Calu3 (cell line): ENCODE results near the gene KIAA0232. TPM values are rescaled to one million over a fixed set of nuclear protein-coding genes. Genes with fewer than 3 reads are reported as not detected.

Source experiments
- BruUV-seq: library from RNA; stranded (reverse); fragments of 400-500 nt; replicated peaks from 2 replicates; lab custom pipeline; 2021; lab: Mats Ljungman, UMichigan
- CTCF ChIA-PET: fragments of 300-600 bp; sonication (Branson Sonifier 250); formaldehyde crosslinking; loops from one replicate; lab custom pipeline; 2022; ENCODE audit warnings: antibody characterized with exemption; lab: Charles Lee
- DNase-seq: peaks from one replicate; pipeline ENCODE4 v3.0.0; 2022
- H3K27ac Mint-ChIP-seq: one replicate; pipeline ENCODE4 v1.8.0; 2022; ENCODE audit warnings: mixed read lengths; ENCODE audit not compliant: unreplicated experiment
- H3K27me3 Mint-ChIP-seq: one replicate; pipeline ENCODE4 v1.8.0; 2022; ENCODE audit warnings: mixed read lengths; ENCODE audit not compliant: unreplicated experiment
- H3K36me3 Mint-ChIP-seq: one replicate; pipeline ENCODE4 v1.8.0; 2022; ENCODE audit warnings: mild to moderate bottlenecking, moderate library complexity, mixed read lengths; ENCODE audit not compliant: insufficient read depth, unreplicated experiment
- H3K4me1 Mint-ChIP-seq: one replicate; pipeline ENCODE4 v1.8.0; 2022; ENCODE audit warnings: mild to moderate bottlenecking, low read depth, mixed read lengths; ENCODE audit not compliant: unreplicated experiment
- H3K4me3 Mint-ChIP-seq: one replicate; pipeline ENCODE4 v1.8.0; 2022; ENCODE audit warnings: mild to moderate bottlenecking, low read depth, moderate library complexity, mixed read lengths; ENCODE audit not compliant: unreplicated experiment
- H3K9me3 Mint-ChIP-seq: one replicate; pipeline ENCODE4 v1.8.0; 2022; ENCODE audit warnings: low read depth, mixed read lengths; ENCODE audit not compliant: unreplicated experiment
- intact Hi-C: fragments of 100-400 bp; cut with micrococcal nuclease; formaldehyde crosslinking; loops from one replicate; pipeline ENCODE4 v1.10.0; 2022; ENCODE audit not compliant: unreplicated experiment
- total RNA-seq: library from RNA; stranded (reverse); gene quantifications from 2 replicates; pipeline ENCODE4 v1.2.3, GENCODE V29; 2022
- TF ChIP-seq, protein P1 (sequence below): fragments of 200-600 bp; IDR thresholded peaks from one replicate; pipeline ENCODE4 v1.8.0; 2022; ENCODE audit warnings: antibody characterized with exemption; ENCODE audit not compliant: unreplicated experiment

The KIAA0232 gene
- total RNA-seq, 1 experiment from 2014 or later: 17.7 TPM

DNA sequence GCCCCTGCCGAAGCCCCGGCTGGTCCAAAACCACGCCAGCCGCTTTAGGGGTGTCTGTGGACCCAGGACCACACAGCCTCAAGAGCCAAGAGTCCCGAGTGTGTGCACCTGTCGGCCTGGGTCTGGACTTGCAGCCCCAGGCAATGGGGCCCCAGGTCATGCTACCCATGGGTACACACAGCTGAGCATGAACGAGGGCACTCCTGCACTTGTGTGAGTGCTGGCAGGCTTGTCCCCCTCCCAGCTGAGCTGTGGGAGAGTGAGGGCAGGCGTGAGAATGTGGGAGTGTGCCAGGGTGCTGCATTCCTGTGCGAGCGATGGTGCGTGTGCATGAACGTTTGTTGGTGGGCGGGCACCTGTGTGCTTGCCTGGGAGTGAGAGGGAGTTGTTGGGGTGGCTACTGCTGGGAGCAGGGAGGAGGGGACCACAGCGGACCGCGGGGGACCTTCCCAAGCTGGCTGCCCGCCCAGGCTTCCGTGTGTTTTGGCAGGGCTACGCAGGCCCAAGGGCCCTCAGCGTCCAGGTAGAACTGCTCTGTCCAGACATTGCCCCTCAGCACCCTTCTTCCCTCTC lies 35.7 kb upstream of the KIAA0232 start:
- Mint-ChIP-seq H3K27me3 (no peaks in the 10 kb centered on the region), H3K27ac (peak overlapping the region; percentile 30), H3K9me3 (no peaks in the 10 kb centered on the region), H3K4me3 (peak overlapping the region; percentile 18), H3K4me1 (peaks cover 34% of the 10 kb centered on the region), H3K36me3 (no peaks in the 10 kb centered on the region)
- CTCF ChIA-PET: no interaction called here
- intact Hi-C loops: no loop called here
- no TSS peak for BruUV-seq
- peak; percentile 55 for DNase-seq
- TF ChIP-seq, protein P1, sequence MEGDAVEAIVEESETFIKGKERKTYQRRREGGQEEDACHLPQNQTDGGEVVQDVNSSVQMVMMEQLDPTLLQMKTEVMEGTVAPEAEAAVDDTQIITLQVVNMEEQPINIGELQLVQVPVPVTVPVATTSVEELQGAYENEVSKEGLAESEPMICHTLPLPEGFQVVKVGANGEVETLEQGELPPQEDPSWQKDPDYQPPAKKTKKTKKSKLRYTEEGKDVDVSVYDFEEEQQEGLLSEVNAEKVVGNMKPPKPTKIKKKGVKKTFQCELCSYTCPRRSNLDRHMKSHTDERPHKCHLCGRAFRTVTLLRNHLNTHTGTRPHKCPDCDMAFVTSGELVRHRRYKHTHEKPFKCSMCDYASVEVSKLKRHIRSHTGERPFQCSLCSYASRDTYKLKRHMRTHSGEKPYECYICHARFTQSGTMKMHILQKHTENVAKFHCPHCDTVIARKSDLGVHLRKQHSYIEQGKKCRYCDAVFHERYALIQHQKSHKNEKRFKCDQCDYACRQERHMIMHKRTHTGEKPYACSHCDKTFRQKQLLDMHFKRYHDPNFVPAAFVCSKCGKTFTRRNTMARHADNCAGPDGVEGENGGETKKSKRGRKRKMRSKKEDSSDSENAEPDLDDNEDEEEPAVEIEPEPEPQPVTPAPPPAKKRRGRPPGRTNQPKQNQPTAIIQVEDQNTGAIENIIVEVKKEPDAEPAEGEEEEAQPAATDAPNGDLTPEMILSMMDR: no peak

DNA sequence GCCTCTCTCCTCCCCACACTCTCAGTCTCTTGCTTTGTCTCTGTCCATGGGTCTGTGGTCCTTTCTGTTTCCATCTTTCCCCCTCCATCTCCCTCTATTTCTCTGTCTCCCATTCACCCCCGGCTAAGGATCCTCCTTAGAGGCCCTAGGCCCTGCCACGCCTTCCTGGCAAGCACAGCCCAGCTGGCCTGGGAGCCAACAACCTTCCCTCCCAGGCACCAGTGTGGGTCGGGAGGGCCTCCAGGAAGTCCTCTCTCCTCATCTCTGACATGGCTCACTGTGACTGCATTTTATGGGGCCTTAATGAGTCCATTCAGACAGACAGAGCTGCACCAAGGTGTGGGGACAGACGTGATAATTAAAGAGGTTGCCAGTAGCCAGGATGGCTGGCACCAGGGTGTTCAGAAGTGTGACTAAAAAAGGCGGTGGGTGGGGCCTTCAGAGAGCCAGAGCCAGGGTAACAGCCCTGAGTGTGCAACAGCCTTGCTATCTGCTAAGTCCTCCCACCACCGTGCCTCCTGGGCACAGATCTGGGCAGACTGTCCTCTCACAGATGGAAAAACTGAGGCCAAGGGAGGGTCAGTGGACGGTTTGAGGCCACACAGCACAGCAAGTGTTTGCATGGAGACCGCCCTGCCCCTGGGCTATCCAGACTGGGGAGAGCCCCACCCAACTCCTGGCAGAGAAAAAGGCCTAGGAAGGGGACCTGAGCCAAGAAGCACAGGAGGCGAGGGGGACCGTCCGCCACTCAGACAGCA lies 35.1 kb upstream of the KIAA0232 start:
- H3K9me3 Mint-ChIP-seq: no peaks in the 10 kb centered on the region
- H3K36me3 Mint-ChIP-seq: peaks cover 1% of the 10 kb centered on the region
- H3K27me3 Mint-ChIP-seq: no peaks in the 10 kb centered on the region
- DNase-seq: peak; percentile 44
- H3K27ac Mint-ChIP-seq: peak overlapping the region; percentile 30
- peak overlapping the region; percentile 18 for H3K4me3 Mint-ChIP-seq
- CTCF ChIA-PET: no interaction called here
- intact Hi-C loops: no loop called here
- TF ChIP-seq, protein P1: no peak
- BruUV-seq: no TSS peak
- peaks cover 40% of the 10 kb centered on the region for H3K4me1 Mint-ChIP-seq

DNA sequence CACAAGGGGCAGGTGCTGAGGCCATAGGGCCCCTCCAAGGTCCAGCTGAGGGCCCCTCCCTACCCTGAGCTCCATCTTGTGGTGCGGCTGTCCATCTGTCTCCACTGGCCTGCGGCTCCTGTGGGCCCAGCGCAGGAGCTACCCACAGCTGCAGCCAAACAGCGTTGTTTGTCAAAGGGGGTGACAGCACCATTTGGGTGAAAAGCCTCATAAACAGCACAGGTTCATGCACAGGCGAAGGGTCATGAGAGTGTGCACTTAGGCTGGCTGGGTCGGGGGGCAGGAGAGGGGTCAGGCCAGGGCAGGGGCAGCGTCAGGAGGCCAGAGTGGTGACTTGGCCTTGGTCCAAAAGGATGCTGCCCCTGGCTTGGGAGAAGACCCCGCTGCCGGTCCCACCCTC lies 34.2 kb upstream of the KIAA0232 start:
- intact Hi-C loops: no loop called here
- H3K27ac Mint-ChIP-seq: no peak overlapping the region
- H3K36me3 Mint-ChIP-seq: peaks cover 4% of the 10 kb centered on the region
- H3K4me3 Mint-ChIP-seq: no peak overlapping the region
- BruUV-seq: no TSS peak
- CTCF ChIA-PET: interaction anchor here (0.7 kb wide), 1 partner anchor 8 kb away, joined by 3 read pairs; no protein-coding TSS in a partner anchor
- no peak for DNase-seq
- TF ChIP-seq, protein P1: no peak
- peaks cover 41% of the 10 kb centered on the region for H3K4me1 Mint-ChIP-seq
- no peaks in the 10 kb centered on the region for H3K9me3 Mint-ChIP-seq
- H3K27me3 Mint-ChIP-seq: no peaks in the 10 kb centered on the region

DNA sequence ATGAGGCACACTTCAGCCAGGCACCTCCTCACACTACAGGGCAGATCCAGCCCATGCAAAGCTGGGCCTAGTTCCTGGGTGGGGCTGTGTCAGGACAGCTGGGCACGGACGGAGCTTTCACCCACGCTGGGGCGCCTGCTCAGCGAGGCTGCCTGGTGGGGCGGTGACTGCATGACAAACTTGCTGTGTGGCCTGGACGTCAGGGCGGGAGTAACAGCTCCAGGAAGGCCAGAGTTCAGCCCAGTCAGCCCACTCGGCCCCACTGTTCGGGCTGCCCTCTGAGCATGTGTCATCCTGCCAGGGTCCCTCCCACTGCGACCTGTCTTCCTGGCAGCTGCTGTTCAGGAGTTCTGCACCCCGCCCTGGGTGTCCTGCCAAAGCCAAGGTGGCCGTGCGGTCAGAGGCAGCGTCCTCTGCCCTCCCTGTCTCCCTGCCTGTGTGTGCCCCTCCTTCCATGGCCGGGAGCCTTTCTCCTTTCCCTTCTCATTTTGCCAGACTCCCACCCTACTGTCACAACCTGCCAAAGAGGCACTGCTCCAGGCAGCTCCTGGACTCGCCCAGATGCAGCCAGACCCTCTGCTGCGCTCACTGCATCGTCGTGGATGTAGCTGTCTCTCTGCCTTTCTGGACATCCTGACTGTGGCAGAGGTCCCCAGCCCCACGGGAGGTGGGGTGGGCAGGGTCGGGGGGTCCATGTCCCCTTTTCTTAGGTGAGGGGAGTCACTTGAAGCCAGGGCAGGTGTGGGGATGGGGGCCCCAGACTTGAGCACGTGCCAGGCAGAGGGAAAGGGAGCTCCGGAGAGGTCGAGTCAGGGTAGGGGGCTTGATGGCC lies 33.0 kb upstream of the KIAA0232 start:
- Mint-ChIP-seq H3K9me3 (no peaks in the 10 kb centered on the region), H3K4me1 (peaks cover 41% of the 10 kb centered on the region), H3K27ac (peak overlapping the region; percentile 54), H3K27me3 (no peaks in the 10 kb centered on the region), H3K36me3 (peaks cover 4% of the 10 kb centered on the region), H3K4me3 (peak overlapping the region; percentile 31)
- BruUV-seq: no TSS peak
- CTCF ChIA-PET: interaction anchor here (0.6 kb wide), 1 partner anchor 480 kb away, joined by 4 read pairs; the partner anchor contains the start of gene WFS1
- TF ChIP-seq, protein P1: no peak
- intact Hi-C loops: no loop called here
- peak; percentile 61 for DNase-seq
